ENCODE results near the gene B4GALT6.

GRCh38 chr18:31710826-31711225 lies 26.4 kb upstream of the B4GALT6 start:
- TF ChIP-seq, protein P1, sequence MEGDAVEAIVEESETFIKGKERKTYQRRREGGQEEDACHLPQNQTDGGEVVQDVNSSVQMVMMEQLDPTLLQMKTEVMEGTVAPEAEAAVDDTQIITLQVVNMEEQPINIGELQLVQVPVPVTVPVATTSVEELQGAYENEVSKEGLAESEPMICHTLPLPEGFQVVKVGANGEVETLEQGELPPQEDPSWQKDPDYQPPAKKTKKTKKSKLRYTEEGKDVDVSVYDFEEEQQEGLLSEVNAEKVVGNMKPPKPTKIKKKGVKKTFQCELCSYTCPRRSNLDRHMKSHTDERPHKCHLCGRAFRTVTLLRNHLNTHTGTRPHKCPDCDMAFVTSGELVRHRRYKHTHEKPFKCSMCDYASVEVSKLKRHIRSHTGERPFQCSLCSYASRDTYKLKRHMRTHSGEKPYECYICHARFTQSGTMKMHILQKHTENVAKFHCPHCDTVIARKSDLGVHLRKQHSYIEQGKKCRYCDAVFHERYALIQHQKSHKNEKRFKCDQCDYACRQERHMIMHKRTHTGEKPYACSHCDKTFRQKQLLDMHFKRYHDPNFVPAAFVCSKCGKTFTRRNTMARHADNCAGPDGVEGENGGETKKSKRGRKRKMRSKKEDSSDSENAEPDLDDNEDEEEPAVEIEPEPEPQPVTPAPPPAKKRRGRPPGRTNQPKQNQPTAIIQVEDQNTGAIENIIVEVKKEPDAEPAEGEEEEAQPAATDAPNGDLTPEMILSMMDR (IDR thresholded peaks at IDR 0.05; ENCODE audit: insufficient read depth, low read depth, low read length): no peak
- no peak for TF ChIP-seq EZH2 (IDR thresholded peaks at IDR 0.05; ENCODE audit: insufficient read depth, low read length)
